ENCODE data around the gene ABCC12.
A peak's percentile ranks its signal among the peaks of the same experiment; 100 is the strongest.

ABCC12 gene

DNA sequence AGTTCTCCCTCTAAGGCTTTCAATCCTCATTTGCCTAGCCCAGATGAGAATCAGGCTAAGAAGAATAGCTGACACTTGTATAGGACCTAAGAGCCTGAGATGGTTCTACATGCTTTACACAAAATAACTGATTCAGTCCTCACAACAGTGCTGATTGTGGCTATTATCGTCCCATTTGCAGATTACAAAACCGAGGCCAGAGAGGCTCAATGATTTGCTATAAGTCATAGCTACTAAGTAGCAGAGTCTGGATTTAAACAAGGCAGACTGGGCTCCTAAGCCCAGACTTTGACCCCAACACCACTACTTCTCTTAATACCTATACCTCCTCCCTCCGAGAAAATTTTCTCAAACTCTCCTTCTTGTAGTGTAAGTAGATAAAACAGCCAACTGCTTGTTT lies 23.1 kb downstream of the ABCC12 start:
- DNase-seq (ENCODE audit: low read depth): no peak

DNA sequence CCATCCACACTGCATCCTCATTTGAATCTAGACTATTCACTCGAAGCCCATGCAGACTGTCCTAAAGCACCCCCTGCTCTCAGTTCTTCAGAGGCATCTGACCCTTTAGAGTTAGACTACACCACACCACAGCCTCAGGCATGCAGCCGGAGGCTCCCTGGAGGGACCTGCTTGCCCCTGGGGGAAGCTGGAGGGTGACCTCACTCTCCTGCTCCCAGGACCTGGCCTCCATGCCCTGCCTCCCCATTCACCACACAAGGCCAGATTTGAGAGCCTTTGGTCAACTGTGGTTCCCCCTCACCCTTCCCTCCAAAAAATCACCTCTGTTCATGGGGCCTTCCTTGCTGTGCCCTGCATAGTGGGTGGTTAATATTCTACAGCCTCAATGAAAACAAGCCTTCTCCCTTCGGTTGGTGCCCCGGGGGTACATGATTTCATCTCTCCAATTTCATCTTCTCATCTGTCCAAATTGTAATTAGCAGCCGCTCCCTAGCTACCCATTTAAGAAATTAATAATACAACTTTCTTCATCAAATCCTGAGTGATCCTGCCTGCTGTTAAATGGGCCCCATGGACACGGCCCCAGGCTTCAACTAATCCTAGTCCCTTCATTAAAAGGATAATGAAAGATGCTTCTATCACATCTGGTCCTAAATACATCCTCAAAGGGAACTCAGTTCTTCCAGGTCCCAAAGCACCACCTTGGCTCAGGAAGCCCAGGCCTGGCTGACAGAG lies 24.4 kb downstream of the ABCC12 start:
- DNase-seq (ENCODE audit: low read depth): no peak

DNA sequence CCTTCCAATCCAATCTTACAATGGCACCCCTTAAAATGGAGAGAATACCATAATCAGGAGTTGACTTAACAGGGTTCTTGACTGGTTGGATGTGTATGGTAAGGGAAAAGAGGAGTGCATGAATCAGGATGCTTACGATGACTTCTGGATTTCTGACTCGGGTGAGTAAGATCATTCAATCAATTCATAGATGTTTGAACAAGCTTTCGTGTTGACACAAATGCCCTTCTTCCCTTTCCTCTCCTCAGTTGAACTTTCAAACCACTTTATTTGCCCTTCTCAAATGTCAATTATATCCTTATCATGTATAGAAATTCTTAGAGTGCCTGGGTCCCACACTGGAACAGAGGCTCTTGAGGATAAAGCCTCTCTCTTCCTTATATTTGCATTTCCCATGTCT lies 25.9 kb downstream of the ABCC12 start:
- no peak for DNase-seq (ENCODE audit: low read depth)

DNA sequence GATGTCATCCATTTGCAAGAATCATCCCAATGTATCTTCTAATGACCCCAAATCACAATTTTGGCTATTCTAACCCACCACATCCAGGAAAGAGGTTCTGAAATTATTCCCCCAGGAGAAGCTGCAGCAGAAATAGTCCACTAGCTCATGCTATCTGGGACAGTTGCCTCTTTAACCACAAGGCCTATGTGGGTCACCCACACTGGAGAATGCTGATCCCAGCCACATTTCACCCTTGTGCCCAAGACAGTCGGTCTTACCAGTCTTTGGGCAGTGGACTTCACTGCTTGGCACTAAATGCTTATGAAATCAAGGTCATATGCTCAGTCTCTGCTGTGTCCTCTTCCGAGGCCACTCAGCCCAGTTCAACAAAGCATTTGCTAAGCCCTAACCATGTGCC lies 27.0 kb downstream of the ABCC12 start:
- DNase-seq (ENCODE audit: low read depth): no peak

DNA sequence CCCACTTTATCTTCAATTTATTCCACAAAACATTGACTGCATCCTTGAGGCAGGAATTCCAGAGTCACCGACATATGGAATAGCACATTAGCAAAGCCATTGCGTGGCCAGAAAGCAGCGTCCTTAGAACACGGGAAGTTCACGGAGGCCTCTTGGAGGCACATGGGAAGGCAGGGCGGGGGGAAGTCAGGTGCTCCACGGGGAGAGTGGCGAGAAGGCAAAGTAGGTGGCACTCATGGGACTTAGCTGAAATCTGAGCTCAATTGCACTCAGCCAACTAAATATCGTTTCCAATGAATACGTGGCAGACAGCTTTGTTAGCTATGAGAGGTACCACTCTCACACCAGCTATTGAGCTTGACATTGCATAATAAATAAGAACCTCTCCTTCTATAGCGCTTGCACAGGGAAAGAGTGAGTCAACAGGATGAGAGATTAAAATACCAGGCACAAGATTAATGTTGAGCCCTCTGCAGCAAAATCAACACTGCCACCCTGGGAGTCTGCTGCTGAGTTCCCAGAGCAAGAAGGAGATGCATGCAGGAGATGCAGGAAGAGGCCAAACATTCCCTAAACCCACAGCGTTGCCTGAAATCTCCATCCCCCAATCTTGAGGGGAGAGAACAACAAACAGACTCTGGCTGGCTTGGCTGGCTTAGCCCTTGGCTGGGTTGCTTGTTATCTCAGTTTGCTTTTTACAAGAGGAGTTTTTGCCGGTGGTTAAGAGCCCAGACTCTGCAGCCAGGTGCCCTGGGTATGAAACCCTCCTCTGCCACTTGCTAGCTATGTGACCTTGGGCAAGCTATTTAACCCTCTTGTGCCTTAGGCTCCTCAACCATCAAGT lies 28.8 kb downstream of the ABCC12 start:
- no peak for DNase-seq (ENCODE audit: low read depth)

DNA sequence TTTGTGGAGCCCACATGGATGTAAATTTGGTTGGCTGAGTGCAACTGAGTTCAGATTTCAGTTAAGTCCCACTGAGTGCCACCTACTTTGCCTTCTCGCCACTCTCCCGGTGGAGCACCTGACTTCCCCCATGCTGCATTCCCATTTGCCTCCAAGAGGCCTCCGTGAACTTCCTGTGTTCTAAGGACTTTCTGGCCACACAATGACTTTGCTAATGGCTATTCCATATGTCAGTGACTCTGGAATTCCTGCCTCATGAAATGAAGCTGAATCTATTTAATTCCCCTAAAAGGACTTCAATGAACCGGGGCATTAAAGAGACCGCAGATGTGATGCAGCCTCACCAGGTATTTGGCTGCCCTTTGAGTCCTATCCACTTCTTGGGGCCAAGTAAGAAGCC lies 29.9 kb downstream of the ABCC12 start:
- no peak for DNase-seq (ENCODE audit: low read depth)

DNA sequence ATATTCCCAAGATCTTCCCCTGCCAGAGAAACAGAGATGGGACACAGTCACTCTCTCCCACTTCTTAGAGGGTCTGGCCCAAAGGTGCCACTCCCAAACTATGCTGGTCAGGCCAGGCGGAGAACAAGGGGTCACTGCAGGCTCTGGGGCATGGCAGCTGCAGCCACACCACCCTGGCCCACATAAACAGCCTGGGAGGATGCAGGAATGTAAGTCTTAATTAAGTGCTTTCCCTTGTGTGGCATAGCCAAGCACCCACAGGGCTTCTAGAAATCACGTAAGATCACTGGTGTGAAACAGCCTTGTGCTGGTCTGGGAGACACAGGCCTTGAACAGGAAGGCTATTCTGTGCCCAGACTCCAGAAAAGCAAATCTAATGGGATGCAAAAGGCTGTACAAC lies 31.5 kb downstream of the ABCC12 start:
- DNase-seq (ENCODE audit: low read depth): no peak

DNA sequence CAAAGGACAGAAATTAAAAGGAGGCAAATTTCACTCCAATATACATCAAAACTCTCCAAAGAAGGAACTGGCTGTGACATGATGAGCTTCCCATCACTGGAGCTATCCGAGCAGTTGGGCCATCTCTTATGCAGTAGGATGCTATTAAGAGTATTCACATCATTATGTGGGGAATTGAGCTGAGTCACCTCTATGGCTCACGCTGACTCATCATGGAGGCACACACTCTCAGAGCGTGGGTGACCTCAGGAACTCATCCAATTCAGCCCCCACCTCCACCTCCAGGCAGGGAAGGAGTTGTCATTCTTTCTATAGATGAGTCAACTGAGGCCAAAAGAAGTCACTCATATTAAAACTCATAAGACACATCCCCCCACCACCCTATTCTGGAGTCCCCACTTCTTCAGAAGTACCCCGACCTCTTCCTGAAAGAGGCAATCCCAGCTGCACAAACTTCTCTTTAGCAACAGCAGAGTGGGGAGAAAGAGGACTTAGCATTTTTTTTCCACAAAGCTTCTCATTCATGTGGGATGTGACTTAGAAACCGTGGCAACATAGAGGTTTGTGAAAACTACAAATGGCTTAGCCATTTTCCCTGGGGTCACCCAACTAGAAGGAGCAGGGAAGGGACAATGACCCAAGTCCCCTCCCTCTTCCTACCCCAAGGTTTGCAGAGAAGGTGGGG lies 32.5 kb downstream of the ABCC12 start:
- no peak for DNase-seq (ENCODE audit: low read depth)

DNA sequence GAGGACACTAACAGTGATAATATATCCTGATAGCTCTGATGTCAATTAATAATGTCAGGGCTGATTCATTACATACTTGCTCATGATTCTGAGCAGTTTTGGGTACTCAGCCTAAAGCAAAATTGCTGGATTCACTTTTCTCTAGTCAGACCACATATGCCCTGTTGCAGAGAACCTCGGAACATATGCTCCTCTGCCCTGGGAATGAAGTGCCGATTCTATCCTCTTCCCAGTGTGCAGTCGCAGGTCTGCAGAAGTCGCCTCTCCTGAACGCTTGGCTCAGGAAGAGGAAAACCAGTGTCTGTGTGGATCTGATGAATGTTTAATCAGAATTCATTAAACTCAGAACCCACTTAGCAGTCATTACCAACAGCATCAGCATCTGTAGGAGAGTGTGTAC lies 34.5 kb downstream of the ABCC12 start:
- no peak for DNase-seq (ENCODE audit: low read depth)

DNA sequence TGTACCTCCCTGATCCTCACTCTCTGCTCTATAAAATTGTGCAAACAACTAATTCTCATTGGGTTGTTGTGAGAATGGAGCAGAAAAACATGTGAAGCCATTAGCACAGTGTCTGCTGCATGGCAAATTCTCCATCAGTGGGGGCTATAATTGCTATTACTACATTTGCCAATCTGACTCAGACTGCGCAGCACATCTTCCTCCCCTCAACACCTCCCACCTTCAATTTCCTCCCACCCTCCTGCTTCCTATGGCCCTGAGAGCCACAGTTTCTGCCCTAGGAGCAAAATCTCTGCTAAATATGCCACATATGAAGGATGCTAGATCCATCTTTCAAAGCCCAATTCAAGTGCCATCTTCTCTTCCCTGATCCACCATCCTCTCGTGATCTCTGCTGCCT lies 37.0 kb downstream of the ABCC12 start:
- no peak for DNase-seq (ENCODE audit: low read depth)

DNA sequence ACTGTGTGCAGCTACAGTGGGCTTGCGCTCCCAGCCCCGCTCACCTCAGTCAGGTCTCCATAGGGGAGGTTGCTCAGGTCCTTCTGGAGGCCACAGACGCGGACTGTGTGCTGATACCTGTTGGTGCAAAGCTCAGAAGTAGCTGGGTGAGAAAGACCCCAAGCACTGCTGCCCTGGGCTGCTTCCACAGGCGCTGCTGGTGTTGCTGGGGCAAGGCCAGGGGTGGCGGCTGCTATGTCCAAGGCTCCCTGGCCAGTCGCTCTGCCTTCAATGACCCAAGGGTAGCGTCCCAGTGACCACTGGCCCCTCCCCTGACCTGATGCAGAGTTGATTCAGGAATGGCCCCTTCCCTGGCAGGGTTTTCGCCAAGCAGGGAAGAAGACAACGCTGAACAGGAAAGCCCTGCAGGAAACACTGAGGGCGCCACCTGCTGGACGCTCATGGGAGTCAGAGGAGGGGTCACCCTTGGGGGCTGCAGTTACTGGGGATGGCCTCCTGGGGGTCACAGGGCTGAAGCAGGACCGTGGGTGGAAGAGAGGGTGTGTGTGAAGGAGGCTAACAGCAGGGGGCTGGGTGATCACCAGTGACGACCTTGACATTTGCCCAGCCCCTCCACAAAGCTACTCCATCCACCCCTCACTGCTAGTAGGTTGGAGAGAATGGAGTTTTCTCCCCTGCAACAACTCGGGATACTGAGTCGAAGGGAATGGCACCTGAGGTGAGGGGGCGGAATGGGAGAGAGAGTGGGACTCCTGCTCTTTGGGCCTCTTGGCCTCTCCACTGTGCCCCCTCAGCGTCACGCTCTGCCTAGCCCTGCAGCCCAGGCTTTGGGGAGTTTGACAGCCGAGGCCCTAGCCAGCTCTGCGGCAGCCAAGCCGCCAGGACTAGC lies 38.3 kb downstream of the ABCC12 start:
- peak; percentile 61 for DNase-seq (ENCODE audit: low read depth)

DNA sequence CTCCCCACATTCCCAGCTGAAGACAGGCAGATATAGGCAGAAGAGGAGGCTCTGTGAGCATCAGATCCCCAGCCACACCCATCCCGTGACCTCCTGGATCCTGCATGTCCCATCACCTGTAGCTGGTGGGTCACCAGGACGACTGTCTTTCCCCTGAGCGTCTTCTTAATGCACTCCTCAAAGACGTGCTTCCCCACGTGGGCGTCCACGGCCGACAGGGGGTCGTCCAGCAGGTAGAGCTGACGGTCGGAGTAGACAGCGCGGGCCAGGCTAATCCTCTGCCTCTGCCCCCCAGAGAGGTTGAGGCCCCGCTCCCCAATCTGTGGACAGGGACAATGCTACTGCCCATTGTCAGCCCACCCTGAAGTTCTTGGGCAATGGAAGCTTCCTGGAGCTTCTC lies 40.5 kb downstream of the ABCC12 start:
- DNase-seq (ENCODE audit: low read depth): no peak

DNA sequence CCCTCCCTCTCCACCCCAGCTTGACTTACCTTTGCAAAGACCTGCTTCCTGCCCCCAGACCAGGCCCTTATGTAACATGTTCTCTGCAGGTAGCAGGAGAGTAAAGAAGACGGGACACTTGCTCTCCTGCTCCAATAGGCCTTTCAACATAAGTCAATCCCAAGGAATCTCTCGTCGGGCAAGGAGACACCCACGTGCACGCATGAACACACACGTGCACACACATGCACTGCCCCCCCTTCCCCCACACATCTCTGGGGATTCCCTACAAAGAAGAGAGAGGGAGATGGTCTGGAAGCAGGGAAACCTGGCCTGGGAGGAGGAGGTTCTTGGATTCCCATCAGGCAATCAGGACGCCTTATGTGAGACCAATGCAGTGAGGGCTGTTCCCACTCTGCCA lies 41.4 kb downstream of the ABCC12 start:
- no peak for DNase-seq (ENCODE audit: low read depth)

DNA sequence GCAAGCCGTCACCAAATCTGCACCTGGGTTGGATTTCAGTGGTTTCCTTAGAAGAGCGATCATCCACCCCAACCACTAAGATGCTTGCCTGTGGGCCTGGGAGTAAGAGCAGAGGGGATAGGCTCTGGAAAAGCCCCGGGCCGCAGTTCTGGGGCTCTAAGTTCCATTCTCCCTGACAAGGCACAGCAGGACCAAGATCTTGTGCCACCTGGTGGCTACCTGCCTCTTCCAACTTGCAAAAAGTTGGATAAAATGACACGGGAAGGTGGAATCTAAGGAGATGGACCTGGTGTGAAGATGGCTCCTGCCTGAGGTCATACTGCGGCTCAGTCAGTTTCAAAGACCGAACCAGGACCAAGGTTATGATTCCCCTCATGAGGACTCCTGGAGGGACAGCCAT lies 42.3 kb downstream of the ABCC12 start:
- DNase-seq (ENCODE audit: low read depth): no peak

DNA sequence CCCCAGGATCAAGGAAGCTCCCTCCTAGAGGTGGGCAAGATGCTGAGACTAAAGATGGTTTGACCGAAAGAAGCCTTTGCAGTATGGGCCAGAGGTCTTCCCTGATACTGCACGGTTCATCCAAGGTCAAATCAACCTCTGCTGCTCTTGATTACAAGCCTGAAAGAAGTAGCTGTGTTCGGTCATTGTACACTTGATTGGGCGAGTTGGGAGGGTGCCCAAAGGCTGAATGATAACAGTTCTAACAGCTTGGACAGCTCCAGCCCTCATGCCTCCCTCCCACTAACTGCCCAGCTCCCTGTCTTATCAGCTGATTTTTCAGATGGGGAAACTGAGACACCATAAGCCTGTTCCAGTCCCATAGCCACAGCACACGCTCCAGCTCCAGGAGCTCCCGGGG lies 42.8 kb downstream of the ABCC12 start:
- no peak for DNase-seq (ENCODE audit: low read depth)

DNA sequence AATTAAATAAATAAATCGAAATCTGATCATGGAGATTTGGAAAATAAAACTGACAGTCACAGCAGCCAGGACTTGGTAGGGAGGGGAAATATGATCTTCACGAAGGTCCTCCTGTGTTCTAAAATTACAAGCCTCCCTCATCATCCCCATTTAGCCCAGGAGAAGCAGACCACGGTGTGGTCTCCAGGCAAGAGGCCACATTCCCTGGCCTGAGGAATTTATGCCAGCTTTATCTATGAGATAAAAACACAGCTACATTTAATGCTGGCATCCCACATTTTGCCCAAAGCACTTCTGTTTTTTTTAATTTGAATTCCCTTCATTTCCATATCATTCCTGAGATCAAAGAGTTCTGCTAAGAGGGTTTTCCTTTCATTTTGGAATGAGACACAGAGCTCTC lies 43.2 kb downstream of the ABCC12 start:
- DNase-seq (ENCODE audit: low read depth): no peak

DNA sequence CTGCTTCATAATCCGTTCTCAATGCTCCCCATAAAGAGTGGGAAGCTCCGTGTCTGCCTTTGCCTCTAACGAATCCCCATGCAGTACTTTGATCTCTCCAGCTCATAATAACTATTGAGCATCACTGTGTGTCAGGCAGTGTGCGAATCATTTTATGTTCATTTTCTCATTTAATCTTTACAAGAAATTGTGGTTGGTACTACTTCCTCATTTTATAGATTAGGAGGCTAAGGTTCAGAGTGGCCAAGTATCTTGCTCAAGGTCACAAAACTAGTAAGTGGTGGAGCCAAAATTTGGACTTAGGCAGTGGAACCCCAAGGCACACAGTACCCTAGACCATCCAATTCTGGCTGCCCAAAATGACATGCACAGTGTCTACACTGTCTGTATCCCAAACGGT lies 44.8 kb downstream of the ABCC12 start:
- DNase-seq (ENCODE audit: low read depth): no peak

DNA sequence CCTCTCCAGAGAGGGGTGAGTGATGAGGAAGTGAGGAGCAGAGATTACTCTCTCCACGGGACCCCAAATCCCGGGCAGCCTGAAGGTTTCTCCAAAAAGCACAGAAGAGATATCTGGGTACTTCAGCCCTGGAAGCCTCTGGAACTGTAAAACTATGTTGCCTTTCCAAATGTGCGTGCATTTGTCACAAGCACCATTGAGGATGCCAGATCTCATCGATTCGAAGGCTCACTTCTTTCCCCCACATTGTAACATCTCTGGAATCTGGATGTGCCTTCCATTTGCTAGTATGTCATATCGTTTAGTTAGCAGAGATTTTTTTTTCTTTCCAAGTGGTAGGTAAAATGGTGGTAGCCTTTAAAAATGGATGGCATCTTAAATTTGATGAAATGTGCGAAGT lies 45.8 kb downstream of the ABCC12 start:
- no peak for DNase-seq (ENCODE audit: low read depth)

DNA sequence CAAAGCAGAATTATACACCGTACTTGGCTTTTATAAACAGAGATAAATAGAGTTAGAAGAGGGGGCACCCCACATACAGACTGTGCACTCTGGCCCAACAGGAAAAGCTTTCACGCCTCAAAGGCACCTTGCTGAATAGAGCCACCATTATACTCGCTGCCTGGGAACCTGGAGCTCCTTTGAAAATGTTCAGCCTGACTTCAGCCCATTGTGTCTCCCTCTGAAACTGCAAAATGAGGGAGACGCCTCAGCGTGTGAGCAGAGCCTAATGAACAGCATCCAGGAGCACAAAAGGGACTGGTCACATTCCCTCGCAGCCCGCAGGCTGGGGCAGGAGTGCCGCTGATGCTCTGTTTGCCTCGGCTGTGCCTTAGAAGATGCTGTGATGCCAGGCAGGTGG lies 46.3 kb downstream of the ABCC12 start:
- DNase-seq (ENCODE audit: low read depth): no peak

DNA sequence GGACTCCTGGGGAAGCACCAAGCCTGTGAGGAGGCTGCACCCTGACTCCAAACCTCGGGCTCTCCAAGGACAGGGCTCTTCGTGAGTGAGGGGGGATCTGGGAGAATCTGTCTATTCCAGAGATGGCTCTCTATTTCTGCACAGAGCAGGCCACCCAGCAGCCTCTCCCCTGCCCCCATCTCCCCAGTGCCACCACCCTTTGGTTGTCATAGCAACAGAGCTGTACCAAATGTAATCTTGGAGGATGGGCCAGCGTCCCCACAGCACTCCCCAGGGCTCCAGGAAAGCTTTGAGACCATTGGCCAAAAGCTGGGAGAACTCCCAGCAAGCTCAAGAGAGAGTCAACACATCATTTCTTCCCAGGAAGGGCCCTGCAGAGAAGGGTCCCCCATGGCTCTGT lies 49.3 kb downstream of the ABCC12 start:
- no peak for DNase-seq (ENCODE audit: low read depth)

All from CMK (cell line).